Measurements from ENCODE around the gene TMEM191B.
"Not testable (repeated sequence)": the region's sequence is repeated elsewhere in the genome, so short reads cannot be mapped to it uniquely, and the experiment has no call there.

- TF ChIP-seq, protein P1, sequence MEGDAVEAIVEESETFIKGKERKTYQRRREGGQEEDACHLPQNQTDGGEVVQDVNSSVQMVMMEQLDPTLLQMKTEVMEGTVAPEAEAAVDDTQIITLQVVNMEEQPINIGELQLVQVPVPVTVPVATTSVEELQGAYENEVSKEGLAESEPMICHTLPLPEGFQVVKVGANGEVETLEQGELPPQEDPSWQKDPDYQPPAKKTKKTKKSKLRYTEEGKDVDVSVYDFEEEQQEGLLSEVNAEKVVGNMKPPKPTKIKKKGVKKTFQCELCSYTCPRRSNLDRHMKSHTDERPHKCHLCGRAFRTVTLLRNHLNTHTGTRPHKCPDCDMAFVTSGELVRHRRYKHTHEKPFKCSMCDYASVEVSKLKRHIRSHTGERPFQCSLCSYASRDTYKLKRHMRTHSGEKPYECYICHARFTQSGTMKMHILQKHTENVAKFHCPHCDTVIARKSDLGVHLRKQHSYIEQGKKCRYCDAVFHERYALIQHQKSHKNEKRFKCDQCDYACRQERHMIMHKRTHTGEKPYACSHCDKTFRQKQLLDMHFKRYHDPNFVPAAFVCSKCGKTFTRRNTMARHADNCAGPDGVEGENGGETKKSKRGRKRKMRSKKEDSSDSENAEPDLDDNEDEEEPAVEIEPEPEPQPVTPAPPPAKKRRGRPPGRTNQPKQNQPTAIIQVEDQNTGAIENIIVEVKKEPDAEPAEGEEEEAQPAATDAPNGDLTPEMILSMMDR (IDR thresholded peaks at IDR 0.05) = not testable (repeated sequence)
- not testable (repeated sequence) for TF ChIP-seq POLR2AphosphoS5 (IDR thresholded peaks at IDR 0.05); EP300 (IDR thresholded peaks at IDR 0.05); POLR2A (IDR thresholded peaks at IDR 0.05; ENCODE audit: low read depth)
Observed at GRCh38 chr22:18529416-18530145, 2.0 kb downstream of the TMEM191B start.
